Muscle layer of colon (tissue), 2 donors: Measurements from ENCODE around the gene MRM3.
"Not testable (repeated sequence)": the region's sequence is repeated elsewhere in the genome, so short reads cannot be mapped to it uniquely, and the experiment has no call there.

ENCODE experiments used
- H3K27ac ChIP-seq: one replicate; pipeline ENCODE4 v1.7.0; 2013; ENCODE audit warnings: low read depth, mild to moderate bottlenecking, low read length, moderate library complexity
- H3K27me3 ChIP-seq, 2 donors: one replicate each; pipeline ENCODE4 v1.7.0; 2013; ENCODE audit warnings: low read length in 2 of 2, mild to moderate bottlenecking in 2 of 2; ENCODE audit not compliant: insufficient read depth in 2 of 2, control insufficient read depth in 1 of 2
- H3K36me3 ChIP-seq: one replicate; pipeline ENCODE4 v1.7.0; 2013; ENCODE audit warnings: mild to moderate bottlenecking, low read length; ENCODE audit not compliant: insufficient read depth
- H3K4me1 ChIP-seq: one replicate; pipeline ENCODE4 v1.7.0; 2013; ENCODE audit warnings: mild to moderate bottlenecking, low read length; ENCODE audit not compliant: insufficient read depth
- H3K4me3 ChIP-seq, 2 donors: one replicate each; pipeline ENCODE4 v1.7.0; 2013; ENCODE audit warnings: low read length in 2 of 2, low read depth in 1 of 2, mild to moderate bottlenecking in 1 of 2, moderate library complexity in 1 of 2
- H3K9ac ChIP-seq: one replicate; pipeline ENCODE4 v1.7.0; 2013; ENCODE audit warnings: low read length
- H3K9me3 ChIP-seq: one replicate; pipeline ENCODE4 v1.7.0; 2013; ENCODE audit warnings: mild to moderate bottlenecking, low read length
- donor health status: abdominal sarcoma.
- donor health status: Adenocarcinoma of cecum.

Gene MRM3

DNA sequence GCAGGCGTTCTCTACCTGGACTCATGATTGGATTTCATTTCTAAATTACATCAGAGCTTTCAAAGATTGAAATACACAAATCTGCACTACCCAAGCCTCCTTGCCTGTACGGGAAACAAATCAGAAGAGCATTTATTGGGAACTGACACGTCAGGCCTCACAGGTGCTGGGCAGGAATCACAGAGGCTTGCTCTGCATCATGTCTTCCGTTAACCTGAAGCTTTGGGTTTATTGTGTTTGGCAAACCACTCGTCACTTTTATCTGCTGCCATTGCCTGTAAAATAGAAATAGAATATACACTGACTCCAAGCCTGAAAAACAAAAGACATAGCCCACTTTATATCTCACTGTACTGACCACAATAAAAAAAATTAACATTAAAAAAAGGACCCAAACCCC, 22.2 kb upstream of the MRM3 start:
- Histone ChIP-seq H3K4me1 (no peaks in the 10 kb centered on the region), H3K27ac (no peak overlapping the region), H3K36me3 (peaks cover 21% of the 10 kb centered on the region), H3K9me3 (no peaks in the 10 kb centered on the region), H3K4me3 (no peak overlapping the region), H3K27me3 (no peaks in the 10 kb centered on the region), H3K9ac (no peak overlapping the region)

DNA sequence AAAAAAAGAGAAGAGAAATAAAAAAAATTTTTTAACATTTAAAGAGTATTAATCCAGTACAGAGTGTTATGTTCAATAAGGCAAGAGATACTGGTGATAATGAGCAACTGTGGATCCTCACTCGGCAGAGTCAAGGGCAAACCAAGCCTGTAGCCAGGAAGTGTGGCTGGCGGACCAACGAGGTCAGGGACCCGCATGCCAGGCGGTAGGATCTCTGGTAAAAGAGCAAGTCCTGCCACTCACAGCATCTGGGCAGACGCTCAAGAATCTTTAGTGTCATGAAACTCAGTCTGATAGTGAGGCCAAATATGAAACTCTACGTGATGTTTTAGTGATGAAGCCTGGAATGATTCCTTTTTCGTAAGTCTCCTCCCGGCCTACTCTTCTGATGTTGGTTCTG, 21.8 kb upstream of the MRM3 start:
- no peak overlapping the region for H3K27ac ChIP-seq
- peaks cover 25% of the 10 kb centered on the region for H3K36me3 ChIP-seq
- H3K27me3 ChIP-seq, result no peaks in the 10 kb centered on the region
- no peaks in the 10 kb centered on the region for H3K4me1 ChIP-seq
- H3K9me3 ChIP-seq, result no peaks in the 10 kb centered on the region
- no peak overlapping the region for H3K9ac ChIP-seq
- H3K4me3 ChIP-seq, result no peak overlapping the region

DNA sequence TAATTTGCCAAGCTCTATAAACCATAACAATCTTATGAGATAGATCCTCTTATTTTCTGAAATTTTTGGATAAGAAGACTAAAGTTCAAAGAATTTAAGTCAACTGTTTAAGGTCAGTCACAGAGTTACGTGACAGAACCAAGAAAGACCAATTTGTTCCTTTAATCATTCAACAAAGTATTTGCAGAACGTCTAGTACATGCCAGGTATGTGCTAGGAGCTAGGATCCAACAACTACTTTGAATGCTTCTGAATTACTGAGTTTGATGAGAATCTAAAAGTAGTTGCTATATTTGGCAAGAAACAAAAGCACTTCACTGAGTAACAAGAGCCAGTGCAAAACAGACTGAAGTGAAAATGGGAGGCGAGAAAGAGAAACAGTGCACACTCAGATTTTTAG, 15.1 kb upstream of the MRM3 start:
- no peak overlapping the region for H3K9ac ChIP-seq
- no peak overlapping the region for H3K27ac ChIP-seq
- H3K4me3 ChIP-seq, result no peak overlapping the region
- H3K4me1 ChIP-seq, result no peaks in the 10 kb centered on the region
- no peaks in the 10 kb centered on the region for H3K27me3 ChIP-seq
- peaks cover 45% of the 10 kb centered on the region for H3K36me3 ChIP-seq
- no peaks in the 10 kb centered on the region for H3K9me3 ChIP-seq

GRCh38 chr17:773016-773415, 9.1 kb upstream of the MRM3 start:
- peaks cover 71% of the 10 kb centered on the region for H3K36me3 ChIP-seq
- no peak overlapping the region for H3K27ac ChIP-seq

GRCh38 chr17:773467-774312, 8.5 kb upstream of the MRM3 start:
- H3K27me3 ChIP-seq, result no peaks in the 10 kb centered on the region
- no peaks in the 10 kb centered on the region for H3K4me1 ChIP-seq
- peaks cover 74% of the 10 kb centered on the region for H3K36me3 ChIP-seq
- H3K27ac ChIP-seq, result no peak overlapping the region
- H3K4me3 ChIP-seq, result no peak overlapping the region
- H3K9me3 ChIP-seq, result no peaks in the 10 kb centered on the region
- no peak overlapping the region for H3K9ac ChIP-seq

More at GRCh38 chr17:773016-773415, 9.1 kb upstream of the MRM3 start:
- H3K27me3 ChIP-seq, result no peaks in the 10 kb centered on the region
- no peak overlapping the region for H3K9ac ChIP-seq
- no peaks in the 10 kb centered on the region for H3K9me3 ChIP-seq
- H3K4me1 ChIP-seq, result no peaks in the 10 kb centered on the region
- H3K4me3 ChIP-seq, result no peak overlapping the region

- Histone ChIP-seq H3K36me3 (peaks cover 68% of the 10 kb centered on the region), H3K27me3 (no peaks in the 10 kb centered on the region), H3K9me3 (no peaks in the 10 kb centered on the region), H3K9ac (no peak overlapping the region), H3K4me1 (no peaks in the 10 kb centered on the region), H3K4me3 (no peak overlapping the region), H3K27ac (no peak overlapping the region)
These were observed 7.9 kb upstream of the MRM3 start for GRCh38 chr17:774313-774584.

GRCh38 chr17:778096-778495, 4.1 kb upstream of the MRM3 start:
- no peak overlapping the region for H3K27ac ChIP-seq
- no peaks in the 10 kb centered on the region for H3K9me3 ChIP-seq
- no peaks in the 10 kb centered on the region for H3K27me3 ChIP-seq
- H3K4me3 ChIP-seq, result no peak overlapping the region
- no peak overlapping the region for H3K9ac ChIP-seq
- H3K4me1 ChIP-seq, result peaks cover 12% of the 10 kb centered on the region
- peaks cover 46% of the 10 kb centered on the region for H3K36me3 ChIP-seq

DNA sequence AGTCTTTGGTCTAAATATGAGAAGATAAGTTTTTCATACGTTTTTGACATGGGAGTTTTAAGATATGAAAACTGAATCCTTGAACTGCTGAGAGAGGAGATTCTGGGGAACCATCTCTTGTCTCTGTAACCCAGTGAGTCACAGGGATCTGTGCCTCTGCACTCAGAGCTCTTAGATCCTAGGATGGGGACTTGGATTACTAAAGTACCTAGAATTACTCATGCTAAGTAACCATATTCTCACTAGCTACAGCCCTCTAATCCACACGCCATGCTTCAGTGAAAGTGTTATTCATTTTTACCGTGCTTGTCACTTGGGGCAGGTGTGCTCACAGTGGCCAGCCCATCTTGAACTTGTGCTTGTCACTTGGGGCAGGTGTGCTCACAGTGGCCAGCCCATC, 2.0 kb downstream of the MRM3 start:
- no peak overlapping the region for H3K4me3 ChIP-seq
- H3K4me1 ChIP-seq, result peaks cover 23% of the 10 kb centered on the region
- H3K27me3 ChIP-seq, result no peaks in the 10 kb centered on the region
- H3K36me3 ChIP-seq, result peaks cover 16% of the 10 kb centered on the region
- no peaks in the 10 kb centered on the region for H3K9me3 ChIP-seq
- no peak overlapping the region for H3K27ac ChIP-seq
- H3K9ac ChIP-seq, result no peak overlapping the region

DNA sequence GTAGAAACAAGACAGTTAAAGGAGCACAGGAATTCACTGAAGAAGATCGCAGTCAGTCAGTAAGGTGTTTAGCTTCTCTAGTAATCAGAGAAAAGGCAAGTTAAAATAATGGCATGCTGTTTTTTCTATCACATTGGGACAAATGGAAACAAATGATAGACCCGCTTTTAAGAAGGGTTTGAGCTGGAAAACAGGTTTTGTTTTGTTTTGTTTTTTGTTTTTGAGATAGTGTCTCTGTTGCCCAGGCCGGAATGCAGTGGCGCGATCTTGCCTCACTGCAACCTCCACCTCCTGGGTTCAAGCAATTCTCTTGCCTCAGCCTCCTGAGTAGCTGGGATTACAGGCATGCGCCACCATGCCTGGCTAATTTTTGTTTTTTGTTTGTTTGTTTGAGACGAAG, 3.7 kb downstream of the MRM3 start:
- not testable (repeated sequence) for H3K9me3 ChIP-seq, H3K27ac ChIP-seq, H3K4me3 ChIP-seq, H3K9ac ChIP-seq, H3K27me3 ChIP-seq
- H3K36me3 ChIP-seq, result peaks cover 21% of the 10 kb centered on the region
- peaks cover 23% of the 10 kb centered on the region for H3K4me1 ChIP-seq

- Histone ChIP-seq H3K27me3 (no peaks in the 10 kb centered on the region), H3K4me1 (peaks cover 15% of the 10 kb centered on the region), H3K9ac (no peak overlapping the region), H3K4me3 (no peak overlapping the region), H3K9me3 (no peaks in the 10 kb centered on the region), H3K36me3 (peaks cover 36% of the 10 kb centered on the region), H3K27ac (no peak overlapping the region)
These were observed 5.6 kb downstream of the MRM3 start for GRCh38 chr17:787641-788221.

DNA sequence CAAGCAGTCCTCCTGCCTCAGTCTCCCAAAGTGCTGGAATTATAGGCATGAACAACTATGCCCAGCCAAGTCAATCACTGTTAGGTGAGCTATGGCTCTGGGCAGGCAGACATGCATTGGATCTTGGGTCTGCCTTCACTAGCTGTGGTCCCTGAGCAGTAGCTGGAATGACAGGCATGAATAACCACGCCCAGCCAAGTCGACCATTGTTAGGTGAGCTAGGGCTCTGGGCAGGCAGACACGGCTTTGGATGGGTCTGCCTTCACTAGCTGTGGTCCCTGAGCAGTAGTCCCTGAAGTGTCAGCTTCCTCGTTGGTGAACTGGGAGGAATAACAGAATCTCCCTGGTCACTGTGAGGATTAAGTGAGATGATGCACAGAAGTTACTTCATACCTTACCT, 6.4 kb downstream of the MRM3 start:
- H3K9ac ChIP-seq, result no peak overlapping the region
- H3K36me3 ChIP-seq, result peaks cover 36% of the 10 kb centered on the region
- H3K4me1 ChIP-seq, result peaks cover 10% of the 10 kb centered on the region
- no peak overlapping the region for H3K4me3 ChIP-seq
- H3K27ac ChIP-seq, result no peak overlapping the region
- H3K9me3 ChIP-seq, result no peaks in the 10 kb centered on the region
- H3K27me3 ChIP-seq, result no peaks in the 10 kb centered on the region
